H1 (cell line): ENCODE data around the gene CMSS1. TPM values are rescaled to one million over a fixed set of nuclear protein-coding genes. Genes with fewer than 3 reads are reported as not detected.

ENCODE experiments used
- ASH2L ChIP-seq: fragments of 200-600, 300-600 bp; sonication (generic); IDR thresholded peaks from one replicate; pipeline ENCODE4 v1.7.1; 2017; ENCODE audit warnings: low read length
- BRCA1 ChIP-seq: IDR thresholded peaks from 2 replicates; pipeline ENCODE4 v1.6.1; 2012; ENCODE audit warnings: low read depth, low read length, improper control_type of control experiment
- CEBPB ChIP-seq: IDR thresholded peaks from 2 replicates; pipeline ENCODE4 v1.6.1; 2012; ENCODE audit warnings: low read depth, low read length
- CHD2 ChIP-seq: IDR thresholded peaks from 2 replicates; pipeline ENCODE4 v1.6.1; 2012; ENCODE audit warnings: low read length, improper control_type of control experiment
- CREB1 ChIP-seq: IDR thresholded peaks from 2 replicates; pipeline ENCODE4 v1.6.1; 2012; ENCODE audit warnings: inconsistent platforms
- EP300 ChIP-seq, 2 experiments: IDR thresholded peaks; 1 replicate in 1 of 2; 2 replicates in 1 of 2; pipeline ENCODE4 v1.6.1; 2011 to 2012; ENCODE audit warnings: low read depth in 2 of 2, low read length in 2 of 2, mild to moderate bottlenecking in 2 of 2, borderline replicate concordance in 1 of 2, inconsistent platforms in 1 of 2, moderate library complexity in 1 of 2
- EZH2 ChIP-seq: fragments of 200-600 bp; sonication (generic); IDR thresholded peaks from 2 replicates; pipeline ENCODE4 v1.7.1; 2012; ENCODE audit warnings: low read depth, mild to moderate bottlenecking, moderate library complexity, low read length, inconsistent platforms; ENCODE audit not compliant: severe bottlenecking
- GABPA ChIP-seq: IDR thresholded peaks from 2 replicates; pipeline ENCODE4 v1.6.1; 2011; ENCODE audit warnings: mild to moderate bottlenecking, low read length, moderate library complexity, borderline replicate concordance; ENCODE audit not compliant: insufficient read depth
- HDAC2 ChIP-seq, 2 experiments: fragments of 300-600 bp in 1 of 2; sonication (generic) in 1 of 2; IDR thresholded peaks; 2 replicates each; pipeline ENCODE4 v1.6.1; 2011 to 2012; ENCODE audit warnings: low read depth in 2 of 2, low read length in 2 of 2, mild to moderate bottlenecking in 2 of 2, moderate library complexity in 2 of 2, borderline replicate concordance in 1 of 2, inconsistent platforms in 1 of 2
- HDAC6 ChIP-seq: IDR thresholded peaks from one replicate; pipeline ENCODE4 v1.7.1; 2012; ENCODE audit warnings: low read depth, mild to moderate bottlenecking, inconsistent platforms, low read length, moderate library complexity
- JUN ChIP-seq: IDR thresholded peaks from 2 replicates; pipeline ENCODE4 v1.6.1; 2011; ENCODE audit warnings: low read depth, mild to moderate bottlenecking, improper control_type of control experiment, low read length
- MAX ChIP-seq: IDR thresholded peaks from 2 replicates; pipeline ENCODE4 v1.6.1; 2012; ENCODE audit warnings: inconsistent platforms
- NANOG ChIP-seq: IDR thresholded peaks from 2 replicates; pipeline ENCODE4 v1.6.1; 2011; ENCODE audit warnings: low read length, low read depth, mild to moderate bottlenecking, inconsistent platforms; ENCODE audit not compliant: insufficient read depth, poor library complexity, severe bottlenecking
- POLR2A ChIP-seq, 2 experiments: IDR thresholded peaks; 1 replicate in 1 of 2; 2 replicates in 1 of 2; pipeline ENCODE4 v1.6.1; 2011; ENCODE audit warnings: low read depth in 2 of 2, low read length in 2 of 2, mild to moderate bottlenecking in 2 of 2; ENCODE audit errors: control extremely low read depth in 1 of 2
- POLR2AphosphoS5 ChIP-seq: IDR thresholded peaks from 2 replicates; pipeline ENCODE4 v1.6.1; 2011; ENCODE audit warnings: low read depth, low read length
- POU5F1 ChIP-seq: IDR thresholded peaks from 2 replicates; pipeline ENCODE4 v1.6.1; 2011; ENCODE audit warnings: low read depth, mild to moderate bottlenecking, low read length, moderate library complexity
- RAD21 ChIP-seq, 2 experiments: IDR thresholded peaks in 1 of 2; conservative IDR thresholded peaks in 1 of 2; 2 replicates each; pipeline ENCODE4 v1.6.1; 2011; ENCODE audit warnings: low read depth in 2 of 2, low read length in 2 of 2, improper control_type of control experiment in 1 of 2, inconsistent platforms in 1 of 2, mild to moderate bottlenecking in 1 of 2, moderate library complexity in 1 of 2
- RNF2 ChIP-seq: fragments of 200-900, 300-1000 bp; sonication (generic); IDR thresholded peaks from 2 replicates; pipeline ENCODE4 v1.7.1; 2016; ENCODE audit warnings: borderline replicate concordance, low read depth, mild to moderate bottlenecking, antibody characterized with exemption, low read length; ENCODE audit not compliant: poor library complexity, severe bottlenecking; ENCODE audit errors: missing control alignments
- SIN3A ChIP-seq, 2 experiments: IDR thresholded peaks in 1 of 2; conservative IDR thresholded peaks in 1 of 2; 2 replicates each; pipeline ENCODE4 v1.6.1; 2011 to 2012; ENCODE audit warnings: low read length in 2 of 2, improper control_type of control experiment in 1 of 2, low read depth in 1 of 2, mild to moderate bottlenecking in 1 of 2
- SIX5 ChIP-seq: IDR thresholded peaks from 2 replicates; pipeline ENCODE4 v1.6.1; 2011; ENCODE audit warnings: mild to moderate bottlenecking, low read depth, low read length
- SP2 ChIP-seq: IDR thresholded peaks from 2 replicates; pipeline ENCODE4 v1.6.1; 2012; ENCODE audit warnings: mild to moderate bottlenecking, low read length, inconsistent platforms
- SRF ChIP-seq: IDR thresholded peaks from 2 replicates; pipeline ENCODE4 v1.6.1; 2011; ENCODE audit warnings: mild to moderate bottlenecking, low read depth, low read length, moderate library complexity
- TBP ChIP-seq: IDR thresholded peaks from 2 replicates; pipeline ENCODE4 v1.6.1; 2011; ENCODE audit warnings: low read depth, low read length, improper control_type of control experiment
- ZNF274 ChIP-seq: IDR thresholded peaks from 2 replicates; pipeline ENCODE4 v1.7.0; 2012; ENCODE audit warnings: low read length, borderline replicate concordance; ENCODE audit errors: extremely low read depth
- polyA plus RNA-seq, 7 experiments: library from polyadenylated mRNA; depleted of rRNA in 3 of 7; stranded (reverse) in 5 of 7; unstranded in 2 of 7; fragments of >200 nt in 5 of 7; fragments of 200-250 nt in 2 of 7; gene quantifications; 1 replicate in 5 of 7; 2 replicates in 1 of 7; 4 replicates in 1 of 7; pipeline versions ENCODE4 v1.2.1 to v1.2.3, GENCODE V29; 2011 to 2013; ENCODE audit warnings: missing spikeins in 2 of 7, mixed read lengths in 2 of 7
- total RNA-seq: library from RNA; stranded (reverse); fragmentation: NEBNext Ultra II Directional; extraction: Animal tissue kit (Norgen Biotek cat#: 25700); gene quantifications from 2 replicates; pipeline ENCODE4 v1.2.1, GENCODE V29; 2021

Gene CMSS1
- total and polyA plus RNA-seq, 2 of the 8 experiments (the other 6 are each of a cell fraction or from before 2014, with no cell fraction given) = 15.2 to 75.1 TPM

GRCh38 chr3:99927671-99928457 lies 110.2 kb downstream of the CMSS1 start (continued):
- 0 out of 4 replicates have a peak, but pooled peaks of 1 of the 2 experiments have one; percentile 56 for TF ChIP-seq HDAC2 (IDR thresholded peaks at IDR 0.05; ENCODE audit: borderline replicate concordance in 1 of 2, low read depth in 2 of 2, low read length in 2 of 2)
- no peak for TF ChIP-seq POLR2AphosphoS5
- no peak for TF ChIP-seq SIN3A (conservative IDR thresholded peaks at IDR 0.05 in 1 of 2, IDR thresholded peaks at IDR 0.05 in 1 of 2; ENCODE audit: low read depth in 1 of 2, low read length in 2 of 2)
- TF ChIP-seq JUN = no peak
- TF ChIP-seq CEBPB = no peak
- no peak for TF ChIP-seq ZNF274
- no peak for TF ChIP-seq MAX
- no peak for TF ChIP-seq SIX5
- TF ChIP-seq NANOG = no peak
- TF ChIP-seq ASH2L = peak; percentile 51
- TF ChIP-seq RAD21 (IDR thresholded peaks at IDR 0.05 in 1 of 2, conservative IDR thresholded peaks at IDR 0.05 in 1 of 2; ENCODE audit: low read depth in 2 of 2, low read length in 2 of 2) = no peak
- TF ChIP-seq EP300 (IDR thresholded peaks at IDR 0.05; ENCODE audit: borderline replicate concordance in 1 of 2, low read depth in 2 of 2, low read length in 2 of 2) = peak in 1 of 2 experiments; percentile 72; a peak in 1 of 3 replicates
- TF ChIP-seq EZH2 = no peak
- no peak for TF ChIP-seq GABPA
- no peak for TF ChIP-seq TBP
- no peak for TF ChIP-seq POLR2A (IDR thresholded peaks at IDR 0.05; ENCODE audit: control extremely low read depth in 1 of 2, low read depth in 2 of 2, low read length in 2 of 2)
- no peak for TF ChIP-seq HDAC6
- no peak for TF ChIP-seq RNF2
- no peak for TF ChIP-seq CREB1
- no peak for TF ChIP-seq SRF
- no peak for TF ChIP-seq BRCA1
- 0 out of 2 replicates have a peak, but pooled peaks have one; percentile 55 for TF ChIP-seq POU5F1
- no peak for TF ChIP-seq CHD2
- TF ChIP-seq SP2 = no peak
